ENCODE results near the gene MT1B. TPM values are rescaled to one million over a fixed set of nuclear protein-coding genes. Genes with fewer than 3 reads are reported as not detected.
"Not testable (repeated sequence)": the region's sequence is repeated elsewhere in the genome, so short reads cannot be mapped to it uniquely, and the experiment has no call there.

The MT1B gene
- total RNA-seq, 1 donor = not detected

- no peak for DNase-seq (ENCODE audit: insufficient read length, low spot score, missing footprints)
- no peaks in the 10 kb centered on the region for H3K36me3 ChIP-seq (ENCODE audit: insufficient read depth, low read length)
- peaks cover 49% of the 10 kb centered on the region for H3K27me3 ChIP-seq (ENCODE audit: insufficient read depth, low read length)
- no peak overlapping the region for H3K27ac ChIP-seq (ENCODE audit: low read depth, low read length)
- H3K4me1 ChIP-seq (ENCODE audit: insufficient read depth, low read length) = peaks cover under 1% of the 10 kb centered on the region
- no peaks in the 10 kb centered on the region for H3K9me3 ChIP-seq (ENCODE audit: low read depth, low read length)
- no peak overlapping the region for H2AFZ ChIP-seq (ENCODE audit: low read length)
- no peak for TF ChIP-seq CTCF (IDR thresholded peaks at IDR 0.05; ENCODE audit: extremely low read depth, low read depth, low read length)
- no peaks in the 10 kb centered on the region for H4K20me1 ChIP-seq (ENCODE audit: insufficient read depth, low read length)
- H3K79me2 ChIP-seq (ENCODE audit: insufficient read depth, low read length) = no peaks in the 10 kb centered on the region
- H3K4me2 ChIP-seq (ENCODE audit: insufficient read depth, low read length) = no peak overlapping the region
- H3K4me3 ChIP-seq (ENCODE audit: insufficient read depth, low read length) = no peak overlapping the region
These were observed 21.3 kb downstream of the MT1B start for GRCh38 chr16:56672761-56673536.

- H4K20me1 ChIP-seq (ENCODE audit: insufficient read depth, low read length) = no peaks in the 10 kb centered on the region
- H3K4me2 ChIP-seq (ENCODE audit: insufficient read depth, low read length) = no peak overlapping the region
- TF ChIP-seq CTCF (IDR thresholded peaks at IDR 0.05; ENCODE audit: extremely low read depth, low read depth, low read length) = peak; percentile 54
- no peaks in the 10 kb centered on the region for H3K36me3 ChIP-seq (ENCODE audit: insufficient read depth, low read length)
- no peaks in the 10 kb centered on the region for H3K79me2 ChIP-seq (ENCODE audit: insufficient read depth, low read length)
- H3K4me3 ChIP-seq (ENCODE audit: insufficient read depth, low read length) = no peak overlapping the region
- H3K27ac ChIP-seq (ENCODE audit: low read depth, low read length) = no peak overlapping the region
- H2AFZ ChIP-seq (ENCODE audit: low read length) = no peak overlapping the region
- H3K27me3 ChIP-seq (ENCODE audit: insufficient read depth, low read length) = peaks cover 39% of the 10 kb centered on the region
- no peak for DNase-seq (ENCODE audit: insufficient read length, low spot score, missing footprints)
- no peaks in the 10 kb centered on the region for H3K9me3 ChIP-seq (ENCODE audit: low read depth, low read length)
- H3K4me1 ChIP-seq (ENCODE audit: insufficient read depth, low read length) = no peaks in the 10 kb centered on the region
These were observed 22.2 kb downstream of the MT1B start for GRCh38 chr16:56673921-56674320.

- not testable (repeated sequence) for H3K9me3 ChIP-seq (ENCODE audit: low read depth, low read length); H3K27ac ChIP-seq (ENCODE audit: low read depth, low read length); H3K36me3 ChIP-seq (ENCODE audit: insufficient read depth, low read length); DNase-seq (ENCODE audit: insufficient read length, low spot score, missing footprints); H3K4me3 ChIP-seq (ENCODE audit: insufficient read depth, low read length); H2AFZ ChIP-seq (ENCODE audit: low read length); H4K20me1 ChIP-seq (ENCODE audit: insufficient read depth, low read length); H3K4me2 ChIP-seq (ENCODE audit: insufficient read depth, low read length); H3K79me2 ChIP-seq (ENCODE audit: insufficient read depth, low read length); H3K4me1 ChIP-seq (ENCODE audit: insufficient read depth, low read length)
- peaks cover 33% of the 10 kb centered on the region for H3K27me3 ChIP-seq (ENCODE audit: insufficient read depth, low read length)
These were observed 22.9 kb downstream of the MT1B start for GRCh38 chr16:56674570-56674969.

GRCh38 chr16:56675685-56676210, 24.1 kb downstream of the MT1B start:
- Histone ChIP-seq H3K27me3 (ENCODE audit: insufficient read depth, low read length) (peaks cover 22% of the 10 kb centered on the region), H3K9me3 (ENCODE audit: low read depth, low read length) (no peaks in the 10 kb centered on the region), H3K27ac (ENCODE audit: low read depth, low read length) (no peak overlapping the region), H2AFZ (ENCODE audit: low read length) (peak overlapping the region; percentile 58), H4K20me1 (ENCODE audit: insufficient read depth, low read length) (no peaks in the 10 kb centered on the region), H3K4me1 (ENCODE audit: insufficient read depth, low read length) (no peaks in the 10 kb centered on the region), H3K4me3 (ENCODE audit: insufficient read depth, low read length) (peak overlapping the region; percentile 27), H3K79me2 (ENCODE audit: insufficient read depth, low read length) (no peaks in the 10 kb centered on the region), H3K36me3 (ENCODE audit: insufficient read depth, low read length) (no peaks in the 10 kb centered on the region), H3K4me2 (ENCODE audit: insufficient read depth, low read length) (peak overlapping the region; percentile 54)
- TF ChIP-seq CTCF (IDR thresholded peaks at IDR 0.05; ENCODE audit: extremely low read depth, low read depth, low read length) = no peak
- DNase-seq (ENCODE audit: insufficient read length, low spot score, missing footprints) = no peak
